ENCODE data around the gene ALPI.
A peak's percentile ranks its signal among the peaks of the same experiment; 100 is the strongest.

Gene ALPI

DNA sequence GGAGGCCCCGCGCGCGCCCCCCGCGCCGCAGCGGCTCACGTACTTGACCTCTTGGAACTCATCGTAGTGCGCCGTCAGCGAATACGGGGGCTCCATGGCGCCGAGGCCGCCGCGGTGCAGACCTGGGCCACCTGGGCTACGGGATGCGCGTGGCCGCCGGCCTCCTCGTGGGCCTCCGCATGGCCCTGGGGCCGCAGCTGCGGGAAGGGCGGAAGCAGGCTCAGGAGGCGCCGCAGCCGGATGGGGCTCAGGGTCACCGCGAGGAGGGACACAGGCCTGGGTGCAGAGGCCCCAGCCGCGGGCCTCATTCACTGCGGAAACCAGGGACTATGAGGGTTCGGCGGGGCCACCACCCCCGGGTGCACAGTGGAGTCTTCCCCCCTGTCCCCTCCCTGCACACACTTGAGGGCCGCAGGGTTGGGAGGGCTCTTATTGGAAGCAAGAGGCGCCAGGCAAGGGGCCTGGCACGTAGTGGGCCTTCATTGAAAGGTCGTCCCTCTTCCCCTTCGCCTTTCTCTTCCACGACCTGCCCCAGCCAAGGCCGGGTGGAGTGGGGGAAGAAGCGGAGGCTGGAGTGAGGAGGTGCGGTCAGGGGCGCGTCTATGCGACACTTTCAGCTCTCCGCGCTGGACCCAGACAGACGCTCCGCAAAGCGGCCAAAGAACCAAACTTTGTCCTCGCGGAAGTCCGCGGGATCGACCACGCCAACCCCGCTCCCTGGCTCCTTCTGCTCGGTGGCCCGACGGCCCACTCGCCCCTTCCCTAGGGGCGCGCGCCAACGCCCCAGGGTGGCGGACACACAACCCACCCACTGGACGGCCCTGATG lies 30.8 kb downstream of the ALPI start:
- peak; percentile 53 for DNase-seq

DNA sequence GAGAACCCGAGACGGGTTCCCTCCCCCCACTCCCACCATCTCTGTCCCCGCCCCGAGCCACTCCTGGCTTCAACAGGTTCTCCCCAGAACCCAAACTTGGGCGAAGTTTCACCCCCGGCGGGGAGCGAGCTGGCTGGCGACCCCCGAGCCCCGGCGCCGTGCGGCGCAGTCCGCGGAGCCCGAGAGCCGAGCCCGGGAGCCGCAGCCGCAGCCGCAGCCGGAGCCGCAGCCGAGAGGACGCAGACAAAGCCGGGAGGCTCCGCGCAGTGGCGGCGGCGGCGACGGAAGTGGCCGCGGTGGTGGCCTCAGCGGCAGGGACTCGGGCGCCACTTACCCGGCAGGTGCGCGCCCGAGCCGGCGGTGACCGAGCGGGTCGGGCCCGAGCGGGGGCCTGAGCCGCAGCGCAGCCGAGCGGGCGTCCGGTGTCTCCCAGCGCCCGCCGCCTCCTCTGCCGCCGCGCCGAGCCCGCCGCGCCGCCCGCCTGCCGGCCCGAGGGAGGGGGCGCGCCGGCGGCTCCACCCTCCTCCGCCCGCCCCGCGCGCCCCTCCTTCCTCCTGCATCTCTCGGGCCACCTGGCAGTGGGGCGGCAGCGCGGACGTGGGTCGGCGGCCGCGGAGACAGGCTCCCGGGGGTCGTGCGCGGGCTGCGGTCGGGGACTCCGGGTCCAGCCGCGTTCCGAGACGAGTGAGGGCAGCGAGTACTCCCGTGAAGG lies 31.6 kb downstream of the ALPI start, which contains the start of gene ECEL1:
Gene ECEL1, minus strand, starts transcription at position 450 of the 712 bp plus-strand sequence. CDS start 1,181 bp downstream, outside the sequence.
- peak; percentile 70 for DNase-seq

DNA sequence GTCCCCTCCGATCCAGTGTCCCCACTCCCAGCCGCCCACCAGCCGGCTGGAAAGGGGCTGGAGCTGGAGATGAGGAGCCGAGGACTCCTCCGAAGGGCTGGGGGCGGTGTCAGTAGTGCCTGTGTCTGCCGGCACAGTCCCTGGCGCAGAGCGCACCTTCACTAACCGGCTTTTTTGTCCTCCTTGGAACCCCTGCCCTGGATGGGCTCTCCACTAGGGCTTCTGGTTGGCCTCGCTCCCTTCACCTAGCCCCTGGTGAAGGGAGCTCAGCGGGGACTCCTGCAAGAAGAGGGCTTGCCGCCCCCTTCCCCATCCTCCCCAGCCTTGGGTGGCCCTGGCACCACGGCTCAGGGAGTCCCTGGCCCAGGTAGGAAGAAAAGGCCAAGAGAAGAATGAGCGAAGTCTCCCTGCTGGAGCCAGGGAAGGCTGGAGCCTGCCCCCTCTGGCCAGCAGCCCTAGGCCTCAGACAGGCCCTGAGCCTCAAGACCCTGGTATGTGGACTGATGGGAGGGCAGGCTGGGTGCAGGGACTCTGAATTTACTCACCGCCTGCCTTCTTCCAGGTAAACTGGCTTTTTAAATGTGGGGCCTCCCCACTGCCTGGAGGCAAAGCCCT lies 32.3 kb downstream of the ALPI start:
- peak; percentile 66 for DNase-seq

DNA sequence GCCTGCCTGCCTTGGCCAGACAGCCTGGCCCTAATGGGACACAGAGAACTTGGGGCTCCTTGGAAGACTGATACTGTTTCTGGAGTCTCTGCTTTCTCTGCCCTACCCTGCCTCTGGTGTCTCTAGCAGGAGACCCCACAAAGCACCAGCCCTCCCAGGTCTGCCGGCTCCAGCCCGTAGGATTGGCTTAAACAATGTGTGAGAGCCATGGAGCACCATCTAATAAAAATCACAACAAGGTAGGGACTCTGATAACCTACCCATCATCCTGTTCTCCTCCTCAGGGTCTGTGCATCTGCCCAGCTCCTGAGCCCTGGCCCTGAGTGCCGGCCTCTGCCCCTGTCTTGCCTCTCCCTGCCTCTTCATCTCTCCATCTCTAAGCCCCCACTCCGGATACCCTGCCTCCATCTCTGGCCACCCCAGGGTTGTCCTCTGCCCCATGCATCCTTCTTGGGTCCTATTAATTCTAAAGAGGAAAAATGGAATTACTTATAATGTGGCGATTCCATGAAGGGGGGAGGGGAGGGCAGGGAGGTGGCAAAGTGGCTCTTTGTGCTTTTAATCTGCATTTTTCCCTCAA lies 32.9 kb downstream of the ALPI start:
- DNase-seq: no peak

DNA sequence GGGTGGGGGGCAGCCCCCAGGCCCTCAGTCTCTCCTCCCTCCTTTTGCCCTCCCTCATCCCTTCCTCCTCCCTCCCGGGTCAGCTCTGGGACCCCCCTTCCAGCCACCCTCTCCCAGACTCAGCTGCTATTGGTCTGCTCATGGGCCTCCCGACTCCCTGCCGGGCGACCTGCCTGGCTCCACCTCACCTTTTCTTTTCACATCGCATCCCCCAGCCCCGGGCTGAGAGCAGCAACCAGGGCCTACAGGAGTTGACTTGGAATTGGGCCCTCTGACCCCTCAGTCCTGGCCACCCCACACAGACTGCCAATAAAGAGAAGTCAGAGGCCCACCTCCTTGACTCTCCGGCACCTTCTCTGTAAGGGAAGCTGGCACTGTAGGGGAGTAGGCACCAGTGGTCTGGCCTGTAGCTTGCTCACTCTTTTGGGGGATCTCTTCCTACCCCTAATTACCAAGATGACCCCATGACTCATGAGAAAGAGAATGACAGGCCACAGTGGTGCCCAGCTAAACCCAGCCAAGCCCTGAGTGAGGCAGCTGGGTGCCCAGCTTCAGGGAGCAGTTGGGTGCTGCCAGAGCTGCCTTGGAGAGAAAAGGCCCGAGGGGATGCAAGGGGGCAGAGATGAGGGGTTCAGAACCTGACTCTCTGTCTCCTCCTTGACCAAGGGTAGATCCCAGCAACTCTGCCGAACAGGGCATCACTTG lies 33.7 kb downstream of the ALPI start:
- no peak for DNase-seq

DNA sequence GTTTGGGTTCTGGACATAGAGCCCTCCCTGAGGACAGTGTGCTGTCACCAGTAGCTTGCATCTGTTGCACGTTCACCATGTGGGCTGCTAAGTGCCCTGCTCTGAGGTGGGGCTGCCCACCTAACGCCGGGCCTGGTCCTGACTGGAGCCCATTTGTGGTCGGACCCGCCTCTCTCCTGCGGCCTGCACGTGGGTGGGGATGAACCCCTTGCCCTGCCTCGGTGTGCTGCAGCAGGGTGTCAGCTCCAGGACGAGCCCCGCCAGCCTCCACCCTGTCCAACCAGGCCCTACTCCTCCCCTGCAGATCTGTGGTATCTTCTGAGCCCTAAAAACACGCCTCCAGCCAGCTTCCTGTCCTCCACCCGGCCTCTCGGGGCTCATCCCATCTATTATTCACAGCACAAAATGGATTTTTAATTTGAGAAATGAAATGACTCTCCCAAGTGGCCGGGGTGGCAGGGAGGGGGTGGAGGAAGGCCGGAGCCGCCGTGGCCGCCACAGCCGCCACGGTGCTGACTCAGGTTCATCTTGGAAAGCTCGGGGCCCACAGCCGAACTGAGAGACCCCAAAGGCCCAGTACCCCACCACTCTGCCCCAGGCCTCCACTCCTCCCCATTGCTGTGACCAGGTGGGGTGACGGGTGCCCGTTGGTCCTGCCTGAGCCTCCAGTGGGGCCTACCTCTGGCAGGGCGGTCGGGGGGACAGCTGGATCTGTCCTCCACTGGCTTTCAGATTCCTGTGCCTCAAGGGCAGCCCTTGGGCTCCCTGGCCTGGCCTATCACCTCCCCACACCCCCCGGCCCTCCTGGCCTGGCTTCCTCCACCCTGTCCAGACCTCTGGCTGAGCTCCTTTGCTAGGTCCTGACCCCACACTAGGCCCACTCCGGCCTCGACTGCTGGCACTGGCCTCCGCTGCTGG lies 34.5 kb downstream of the ALPI start:
- no peak for DNase-seq

DNA sequence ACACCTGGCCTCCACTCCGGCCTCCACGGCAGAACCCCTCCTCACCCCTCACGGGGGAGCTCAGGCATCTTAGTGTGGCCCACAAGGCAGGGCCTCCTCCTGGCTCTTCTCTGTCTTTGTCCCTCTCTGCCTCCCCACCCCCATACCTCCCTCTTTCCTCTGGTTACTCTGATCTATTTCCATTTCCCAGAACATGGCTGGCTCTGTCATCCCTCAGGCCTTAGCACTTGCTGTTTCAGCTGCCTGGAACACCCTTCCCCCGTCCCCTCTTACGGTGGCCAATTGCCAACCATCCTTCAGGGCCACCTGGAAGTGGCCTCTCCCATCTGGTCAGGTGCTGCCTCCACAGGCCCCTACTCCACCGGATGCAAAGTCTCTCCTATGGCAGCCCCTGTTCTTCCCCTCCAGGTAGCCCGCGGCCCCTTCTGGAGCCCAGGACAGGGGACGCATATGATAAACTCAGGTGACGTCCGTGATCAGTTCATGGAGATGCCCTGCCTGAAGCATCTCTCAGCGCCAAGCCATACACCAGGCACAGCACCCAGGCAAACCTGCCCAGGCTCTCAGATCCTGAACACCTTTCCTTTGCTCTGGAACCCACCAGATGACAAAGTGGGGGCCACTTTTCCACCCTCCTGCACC lies 35.3 kb downstream of the ALPI start:
- DNase-seq: no peak

DNA sequence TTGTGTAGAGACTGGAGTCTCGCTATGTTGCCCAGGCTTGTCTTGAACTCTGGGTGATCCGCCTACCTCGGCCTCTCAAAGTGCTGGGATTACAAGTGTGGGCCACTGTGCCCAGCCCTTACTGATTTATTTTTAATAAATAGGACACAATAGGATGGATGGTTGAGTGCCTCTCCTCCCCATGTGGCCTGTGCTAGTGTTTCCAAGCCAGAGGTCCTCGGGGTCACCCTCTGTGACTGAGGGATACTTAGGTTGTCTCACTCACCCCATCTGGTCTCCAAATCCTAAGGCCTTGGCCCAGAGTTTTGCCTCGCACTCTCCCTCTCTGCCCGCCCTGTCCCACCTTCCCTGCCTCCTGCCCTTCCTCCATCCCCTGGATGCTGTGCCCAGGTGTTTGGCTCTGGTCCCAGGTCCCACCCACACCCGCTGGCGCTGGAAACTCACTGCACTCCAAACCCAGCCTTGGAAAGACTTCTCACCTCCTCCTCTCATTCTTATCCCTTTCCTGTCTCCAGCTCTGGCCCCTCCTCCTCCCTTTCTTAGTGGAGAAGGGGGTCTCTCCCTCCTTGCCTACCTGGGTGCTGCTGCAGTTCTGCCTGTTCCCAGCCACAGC lies 36.4 kb downstream of the ALPI start:
- no peak for DNase-seq

DNA sequence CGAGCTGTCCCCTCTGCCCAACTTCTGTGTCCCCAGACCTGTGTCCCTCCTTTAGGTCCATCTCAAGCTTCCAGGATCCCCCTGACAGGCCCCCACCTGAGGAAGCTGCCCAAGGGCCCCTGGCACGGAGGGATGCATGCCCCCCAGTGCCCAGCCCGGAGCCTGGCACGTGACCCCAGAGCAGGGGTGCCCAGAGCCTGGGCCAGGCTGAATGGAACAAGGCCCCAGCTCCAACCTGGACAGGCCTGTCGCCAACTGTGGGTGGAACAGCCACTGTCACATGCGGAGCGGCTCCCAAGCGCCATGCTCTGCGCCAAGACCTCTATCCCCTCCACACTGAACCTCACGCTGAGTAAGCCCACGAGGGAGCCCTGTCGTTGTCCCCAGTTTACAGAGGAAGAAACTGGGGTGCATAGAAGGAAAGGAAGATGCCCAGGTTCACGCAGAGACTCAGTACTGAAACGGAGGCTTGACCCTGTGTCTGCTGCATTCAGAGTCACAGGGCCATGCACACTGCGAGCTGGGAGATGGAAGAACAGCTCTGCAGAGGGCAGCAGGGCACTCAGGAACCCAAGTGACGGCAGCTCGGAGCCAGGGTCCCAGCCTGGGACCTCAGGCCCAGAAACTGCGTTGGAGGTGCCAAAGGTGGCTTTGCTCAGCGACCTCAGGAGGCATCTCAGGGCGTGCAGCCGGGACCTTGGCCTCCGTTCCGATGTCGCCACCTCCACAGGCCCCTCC lies 37.2 kb downstream of the ALPI start:
- DNase-seq: no peak

DNA sequence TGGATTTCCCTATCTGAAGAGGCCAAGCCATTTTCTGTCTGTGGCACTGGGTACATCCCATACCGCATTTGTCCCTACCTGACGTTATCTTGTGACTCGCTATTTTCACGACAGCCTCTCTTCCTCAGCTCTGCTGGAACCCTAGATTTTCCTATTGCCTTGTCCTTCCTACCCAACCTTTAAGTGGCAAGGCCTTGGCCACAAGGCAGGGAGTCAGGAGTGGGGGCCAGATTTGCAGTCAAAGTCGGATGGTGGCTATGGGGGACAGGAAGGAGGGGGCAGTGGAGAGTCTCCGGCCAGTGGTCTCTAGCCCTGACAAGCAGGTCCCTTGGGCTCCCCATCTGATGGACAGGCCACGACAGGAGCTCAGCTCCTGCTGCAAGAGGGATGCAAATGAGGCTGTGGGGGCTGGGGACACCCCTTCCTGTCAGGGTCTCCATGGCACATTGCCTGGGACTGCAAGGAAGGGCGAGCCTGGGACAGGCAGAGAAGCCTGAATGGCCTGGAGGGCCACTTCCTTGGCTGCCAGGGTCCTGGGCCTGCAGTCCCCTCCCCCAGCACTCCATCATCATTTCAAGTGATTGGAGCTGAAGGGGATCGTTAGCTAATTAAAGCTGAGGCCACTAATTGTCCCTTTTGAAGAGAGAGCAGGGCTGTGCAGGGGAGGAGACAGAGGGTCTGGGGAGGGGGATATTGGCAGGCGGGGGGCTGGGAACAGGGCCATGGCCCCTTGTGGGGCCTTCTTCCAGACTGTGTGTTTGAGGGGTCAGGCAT lies 37.9 kb downstream of the ALPI start:
- DNase-seq: no peak

DNA sequence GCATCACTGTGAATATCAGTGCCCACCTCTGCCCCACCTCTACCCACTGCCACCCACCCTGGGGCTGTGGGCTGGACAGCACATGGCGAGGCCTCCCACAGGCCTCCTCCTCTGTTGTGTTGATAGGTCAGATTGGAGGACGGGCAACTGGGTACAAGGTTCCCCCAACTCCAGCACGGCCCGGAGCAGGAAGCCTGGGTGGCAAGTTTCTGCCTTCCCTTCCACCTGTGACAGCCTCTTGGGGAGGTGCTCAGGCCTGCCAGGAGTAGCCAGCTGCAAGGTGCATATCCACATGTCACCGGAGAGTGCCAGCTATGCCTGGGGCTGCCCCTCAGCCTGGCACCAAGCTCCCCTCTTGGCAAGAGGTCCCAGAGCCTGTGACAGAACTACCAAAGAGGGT lies 38.6 kb downstream of the ALPI start:
- no peak for DNase-seq

DNA sequence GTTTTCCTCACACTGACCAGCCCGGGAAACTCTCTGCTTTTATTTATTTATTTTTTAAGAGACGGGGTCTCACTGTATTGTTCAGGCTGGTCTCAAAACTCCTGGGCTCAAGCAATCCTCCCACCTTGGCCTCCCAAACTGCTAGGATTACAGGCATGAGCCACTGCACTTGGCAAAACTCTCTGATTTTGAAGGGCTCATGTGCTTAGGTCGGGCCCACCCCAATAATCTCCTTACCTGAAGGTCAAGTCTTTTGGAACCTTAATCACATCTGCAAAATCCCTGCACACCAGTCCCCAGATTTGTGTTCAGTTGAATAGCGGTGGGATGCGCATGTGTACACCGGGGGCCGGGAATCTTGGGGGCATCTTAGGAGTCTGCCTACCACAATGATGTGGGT lies 39.3 kb downstream of the ALPI start:
- peak; percentile 31 for DNase-seq

DNA sequence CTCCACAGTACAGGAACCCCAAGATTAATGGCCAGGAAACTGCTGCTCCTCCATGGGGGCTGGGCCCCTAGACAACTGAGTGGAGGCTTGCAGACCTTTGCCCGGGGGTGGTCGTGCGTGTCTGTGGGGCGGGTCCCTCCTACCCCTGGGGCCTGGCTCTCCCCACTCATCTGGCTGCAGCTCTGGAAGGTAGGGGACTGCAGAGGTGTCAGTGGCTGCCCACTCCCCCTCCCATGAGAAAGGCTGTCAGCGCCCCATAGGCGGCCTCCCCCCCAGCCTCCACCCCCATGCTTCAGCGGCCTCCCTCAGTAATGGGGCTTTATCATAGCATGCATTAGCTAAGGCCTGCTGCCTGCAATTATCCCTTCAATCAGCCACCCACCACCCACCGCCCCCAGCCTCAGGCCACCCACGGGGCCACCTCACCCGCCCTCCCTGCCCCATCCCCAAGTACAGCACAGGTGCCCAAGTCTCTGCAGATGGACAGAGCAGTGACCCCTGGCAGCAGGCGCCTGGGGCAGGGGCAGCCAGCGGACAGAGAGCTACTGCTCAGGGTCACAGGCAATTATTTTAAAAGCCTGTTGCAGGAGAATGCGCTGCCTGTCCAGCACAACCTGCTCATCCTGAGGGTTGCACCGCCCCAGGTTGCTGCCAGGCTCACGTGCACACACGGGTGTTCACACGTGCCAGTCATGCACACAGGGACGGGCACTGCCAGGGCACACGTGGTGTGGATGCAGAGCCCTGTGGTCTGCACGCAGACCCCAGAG lies 40.7 kb downstream of the ALPI start:
- no peak for DNase-seq

DNA sequence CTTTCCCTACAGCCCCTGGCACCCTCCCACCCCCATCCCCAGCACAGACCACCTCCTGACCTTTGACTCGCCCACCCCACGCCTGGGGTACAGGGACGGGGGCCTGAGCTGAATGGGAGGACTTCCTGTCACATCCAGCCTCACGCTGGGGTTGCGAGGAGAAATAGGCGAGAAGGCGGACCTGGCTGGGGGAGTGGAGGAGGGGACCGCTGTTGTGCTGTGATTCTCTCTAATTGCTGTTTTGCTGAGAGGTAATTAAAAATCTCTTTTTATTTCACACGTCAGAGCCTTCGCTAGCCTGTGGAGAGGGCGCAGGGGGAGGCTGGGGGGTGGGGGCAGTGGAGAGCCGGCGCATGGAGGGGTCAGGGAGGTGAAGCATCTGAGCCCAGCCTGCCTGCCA lies 41.4 kb downstream of the ALPI start:
- no peak for DNase-seq

DNA sequence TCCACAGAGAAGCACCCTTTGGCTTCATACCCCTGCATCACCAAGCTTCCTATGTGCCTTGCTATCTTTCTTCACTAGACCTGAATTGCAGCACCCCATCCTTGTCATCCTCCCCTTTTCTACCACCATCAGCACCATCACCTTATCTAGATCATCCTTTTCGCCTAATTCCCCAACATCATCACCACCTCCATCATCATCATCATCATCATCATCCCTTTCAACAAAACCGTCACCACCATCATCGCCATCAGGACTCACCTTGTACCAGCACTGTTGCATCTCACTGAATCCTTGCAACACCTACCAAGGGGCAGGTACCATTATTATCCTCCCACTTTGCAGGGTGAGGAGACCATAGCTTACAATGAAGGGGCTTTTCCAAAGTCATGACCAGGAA lies 42.5 kb downstream of the ALPI start:
- DNase-seq: no peak

DNA sequence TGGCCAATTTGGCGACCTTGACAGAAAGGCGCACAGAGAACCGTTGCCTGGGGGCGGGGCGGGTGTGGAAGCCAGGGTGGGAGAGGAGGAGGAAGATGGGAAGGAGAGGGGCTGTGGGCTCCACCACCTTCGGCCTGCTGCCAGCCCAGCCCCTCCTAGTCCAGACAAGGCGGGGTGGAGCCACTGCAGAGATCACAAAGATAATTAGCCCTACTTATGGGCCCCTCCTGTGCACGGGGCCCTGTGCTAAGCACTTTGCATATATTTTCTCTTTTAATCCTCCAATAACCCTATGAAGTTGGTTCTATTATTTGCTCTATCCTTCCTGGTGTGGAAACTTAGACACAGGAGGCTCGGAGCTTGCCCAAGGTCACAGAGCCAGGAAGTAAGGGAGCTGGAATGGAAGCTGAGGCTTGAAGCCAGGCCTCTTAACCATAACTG lies 45.4 kb downstream of the ALPI start:
- peak; percentile 90 for DNase-seq

DNA sequence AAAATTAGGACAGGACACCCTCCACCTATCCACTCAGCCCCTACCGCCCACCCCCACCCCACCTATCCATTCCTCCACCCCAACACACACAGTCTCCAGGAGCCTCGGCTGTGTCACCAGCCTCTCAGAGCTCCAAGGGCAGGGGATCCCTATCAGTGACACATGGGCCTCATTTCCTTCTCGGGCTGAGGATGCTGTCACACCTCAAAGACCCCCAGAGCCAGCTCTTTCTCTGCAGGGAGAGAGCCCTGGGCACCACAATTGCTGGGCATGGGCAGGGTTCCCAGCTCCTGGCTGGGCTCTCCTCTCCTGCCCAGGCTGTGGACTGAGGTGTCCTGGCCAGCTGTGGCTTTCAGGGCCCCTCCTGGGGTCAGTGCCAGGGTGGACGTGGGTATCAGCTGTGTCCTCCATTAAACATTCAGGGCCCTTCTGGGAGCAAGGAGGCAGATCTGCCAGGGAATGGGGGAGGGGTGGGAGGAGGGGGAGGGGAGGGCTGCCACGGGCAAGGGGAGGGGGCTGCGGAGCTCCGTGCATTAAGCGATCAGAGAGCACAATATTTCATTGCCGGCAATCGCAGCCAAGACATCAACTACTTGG lies 45.9 kb downstream of the ALPI start:
- peak; percentile 55 for DNase-seq

DNA sequence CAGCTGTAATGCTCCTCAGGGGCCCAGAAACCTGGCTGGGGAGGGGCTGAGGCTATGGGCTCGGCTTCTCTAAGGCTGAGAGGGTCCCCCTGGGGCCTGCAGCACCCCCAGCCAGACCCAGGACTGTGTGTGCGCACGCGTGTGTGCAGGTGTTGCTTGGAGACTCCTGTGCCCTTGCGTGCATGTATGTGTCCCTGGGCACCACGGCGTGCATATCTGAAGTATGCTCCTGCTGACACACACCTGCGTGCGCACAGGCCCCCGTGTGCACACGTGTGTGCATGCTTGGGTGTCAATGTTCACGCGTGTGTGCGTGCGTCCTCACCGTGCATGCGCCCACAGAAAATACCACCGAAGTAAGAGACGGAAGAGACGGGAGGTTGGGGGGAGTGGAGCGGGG lies 46.6 kb downstream of the ALPI start:
- DNase-seq: peak; percentile 51

Measured in NCI-H82 (cell line).